Measurements from ENCODE around the gene MIPOL1. TPM values are rescaled to one million over a fixed set of nuclear protein-coding genes. Genes with fewer than 3 reads are reported as not detected.

The MIPOL1 gene
- total and polyA plus RNA-seq, 2 donors (not counting 3 experiments of a cell fraction or from before 2014, with no cell fraction given) = 3.4 to 33.5 TPM

DNA sequence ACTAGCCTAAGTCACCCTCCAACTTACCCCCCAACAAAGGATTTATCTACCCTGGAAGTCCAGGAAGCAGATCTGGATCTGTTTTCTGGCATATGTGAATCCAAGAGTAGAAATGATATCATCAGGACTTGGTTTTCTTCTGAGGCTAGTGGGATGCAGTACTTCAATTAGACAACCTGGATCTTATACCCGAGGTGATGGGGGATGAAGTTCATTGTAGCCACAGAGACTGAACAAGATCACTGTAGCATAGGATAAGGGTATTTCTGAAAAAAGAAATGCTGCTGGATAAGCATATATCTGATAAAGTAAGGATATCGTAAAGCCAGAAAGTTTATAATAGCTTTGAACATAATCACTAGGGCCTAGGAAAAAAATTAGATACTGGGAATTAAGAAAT lies 222.9 kb downstream of the MIPOL1 start:
- Histone ChIP-seq H3K4me3 (replicated peaks in 1 of 3; ENCODE audit: insufficient read depth in 1 of 3, low read depth in 1 of 3, low read length in 3 of 3) (no peak overlapping the region), H3K9ac (replicated peaks; ENCODE audit: extremely low read depth, insufficient read depth, low read length) (no peak overlapping the region), H3K79me2 (ENCODE audit: control insufficient read depth, insufficient read depth, low read length) (no peaks in the 10 kb centered on the region), H3K27me3 (ENCODE audit: control insufficient read depth in 2 of 2, insufficient read depth in 2 of 2, low read length in 2 of 2) (no peaks in the 10 kb centered on the region), H4K20me1 (replicated peaks; ENCODE audit: control insufficient read depth, extremely low read depth, insufficient read depth, low read length) (no peaks in the 10 kb centered on the region), H3K4me2 (ENCODE audit: insufficient read depth, low read length) (no peak overlapping the region), H3K27ac (ENCODE audit: insufficient read depth, low read depth, low read length) (no peak overlapping the region), H2AFZ (ENCODE audit: low read depth, low read length) (no peak overlapping the region), H3K9me3 (replicated peaks; ENCODE audit: control insufficient read depth, insufficient read depth, low read length) (no peaks in the 10 kb centered on the region), H3K4me1 (ENCODE audit: control insufficient read depth, extremely low read depth, insufficient read depth, low read length) (no peaks in the 10 kb centered on the region), H3K36me3 (ENCODE audit: control insufficient read depth in 2 of 2, extremely low read depth in 1 of 2, insufficient read depth in 2 of 2, low read length in 2 of 2) (peaks cover 0 to 2% of the 10 kb centered on the region in 2 experiments), H3K9me1 (replicated peaks; ENCODE audit: control insufficient read depth, extremely low read depth, insufficient read depth, low read length) (no peaks in the 10 kb centered on the region)
- no peak for TF ChIP-seq FOS (IDR thresholded peaks at IDR 0.05; ENCODE audit: borderline replicate concordance, insufficient read depth, low read length)
- no peak for TF ChIP-seq JUN (IDR thresholded peaks at IDR 0.05; ENCODE audit: borderline replicate concordance, insufficient read depth, insufficient read length, low read depth)
- TF ChIP-seq POLR2AphosphoS5 (IDR thresholded peaks at IDR 0.05; ENCODE audit: insufficient read depth, low read depth, low read length) = no peak
- no peak for TF ChIP-seq MYC (IDR thresholded peaks at IDR 0.05; ENCODE audit: low read depth, low read length)
- TF ChIP-seq, protein P1, sequence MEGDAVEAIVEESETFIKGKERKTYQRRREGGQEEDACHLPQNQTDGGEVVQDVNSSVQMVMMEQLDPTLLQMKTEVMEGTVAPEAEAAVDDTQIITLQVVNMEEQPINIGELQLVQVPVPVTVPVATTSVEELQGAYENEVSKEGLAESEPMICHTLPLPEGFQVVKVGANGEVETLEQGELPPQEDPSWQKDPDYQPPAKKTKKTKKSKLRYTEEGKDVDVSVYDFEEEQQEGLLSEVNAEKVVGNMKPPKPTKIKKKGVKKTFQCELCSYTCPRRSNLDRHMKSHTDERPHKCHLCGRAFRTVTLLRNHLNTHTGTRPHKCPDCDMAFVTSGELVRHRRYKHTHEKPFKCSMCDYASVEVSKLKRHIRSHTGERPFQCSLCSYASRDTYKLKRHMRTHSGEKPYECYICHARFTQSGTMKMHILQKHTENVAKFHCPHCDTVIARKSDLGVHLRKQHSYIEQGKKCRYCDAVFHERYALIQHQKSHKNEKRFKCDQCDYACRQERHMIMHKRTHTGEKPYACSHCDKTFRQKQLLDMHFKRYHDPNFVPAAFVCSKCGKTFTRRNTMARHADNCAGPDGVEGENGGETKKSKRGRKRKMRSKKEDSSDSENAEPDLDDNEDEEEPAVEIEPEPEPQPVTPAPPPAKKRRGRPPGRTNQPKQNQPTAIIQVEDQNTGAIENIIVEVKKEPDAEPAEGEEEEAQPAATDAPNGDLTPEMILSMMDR (IDR thresholded peaks at IDR 0.05; ENCODE audit: extremely low read depth in 1 of 2, insufficient read depth in 1 of 2, low read depth in 1 of 2, low read length in 2 of 2) = no peak
- TF ChIP-seq GATA2 (IDR thresholded peaks at IDR 0.05; ENCODE audit: insufficient read depth, insufficient read length, low read depth, low read length) = no peak
- TF ChIP-seq, protein P2, sequence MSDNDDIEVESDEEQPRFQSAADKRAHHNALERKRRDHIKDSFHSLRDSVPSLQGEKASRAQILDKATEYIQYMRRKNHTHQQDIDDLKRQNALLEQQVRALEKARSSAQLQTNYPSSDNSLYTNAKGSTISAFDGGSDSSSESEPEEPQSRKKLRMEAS (IDR thresholded peaks at IDR 0.05; ENCODE audit: insufficient read depth, insufficient read length) = no peak
- TF ChIP-seq POLR2A (IDR thresholded peaks at IDR 0.05; ENCODE audit: low read depth, low read length) = no peak
- TF ChIP-seq EZH2 (IDR thresholded peaks at IDR 0.05; ENCODE audit: borderline replicate concordance, low read depth, low read length, severe bottlenecking) = no peak
- no peak for DNase-seq (ENCODE audit: low read depth, low spot score)
- no TSS peak for BruUV-seq (replicated peaks)
- FAIRE-seq = no peak
- ChIA-PET POLR2A (no interaction called here), CTCF (no interaction called here)
- dilution Hi-C loops (cut with MboI; ENCODE audit: extremely low pct_ligation_motif_present, low sequenced_read_pairs) (no loop called here), intact Hi-C loops (cut with micrococcal nuclease) (no loop called here)
